ENCODE results near the gene CDC6. TPM values are rescaled to one million over a fixed set of nuclear protein-coding genes. Genes with fewer than 3 reads are reported as not detected.
A peak's percentile ranks its signal among the peaks of the same experiment; 100 is the strongest.

The CDC6 gene
- total and polyA plus RNA-seq, 2 of the 8 experiments (the other 6 are each of a cell fraction or from before 2014, with no cell fraction given): 50.5 to 140 TPM

DNA sequence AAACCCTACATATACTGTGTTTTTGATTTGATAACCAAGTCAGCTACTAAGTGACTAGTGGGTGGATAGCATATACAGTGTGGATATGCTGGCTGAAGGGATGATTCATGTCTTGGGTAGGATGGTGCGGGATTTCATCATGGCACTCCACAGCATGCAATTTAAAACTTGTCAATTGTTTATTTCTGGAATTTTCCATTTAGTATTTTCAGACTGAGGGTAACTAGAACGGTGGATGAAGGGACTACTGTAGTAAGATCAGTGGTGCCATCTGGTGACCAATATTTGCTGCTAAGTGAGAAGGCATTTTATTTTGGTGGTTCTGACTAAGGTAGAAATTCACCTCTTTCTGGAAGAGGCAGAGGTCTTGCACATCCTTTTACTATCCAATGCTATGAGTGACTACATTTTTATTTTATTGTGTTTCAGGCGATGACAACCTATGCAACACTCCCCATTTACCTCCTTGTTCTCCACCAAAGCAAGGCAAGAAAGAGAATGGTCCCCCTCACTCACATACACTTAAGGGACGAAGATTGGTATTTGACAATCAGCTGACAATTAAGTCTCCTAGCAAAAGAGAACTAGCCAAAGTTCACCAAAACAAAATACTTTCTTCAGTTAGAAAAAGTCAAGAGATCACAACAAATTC, 3.1 kb downstream of the CDC6 start:
- 84% methylated on average over 4 of the region's 4 CpGs; no CpG with 5 or more reads in 1 of the 2 experiments for WGBS, 2 experiments (ENCODE audit: extremely low coverage in 1 of 2, insufficient coverage in 1 of 2, insufficient read length in 1 of 2, insufficient replicate concordance in 2 of 2, low coverage in 1 of 2, low lambda C conversion rate in 2 of 2, missing lambda C conversion rate in 1 of 2)
- Histone ChIP-seq H3K79me2 (ENCODE audit: control insufficient read depth in 1 of 2, insufficient read depth in 2 of 2, low read length in 2 of 2) (peaks cover 6 to 38% of the 10 kb centered on the region in 2 experiments; a peak in 3 of 4 replicates), H3K27ac (ENCODE audit: low read depth, low read length) (no peak overlapping the region), H3K23me2 (ENCODE audit: low read depth, low read length) (no peaks in the 10 kb centered on the region), H3K4me3 (ENCODE audit: extremely low read depth in 1 of 4, insufficient read depth in 2 of 4, low read depth in 3 of 4, low read length in 4 of 4) (no peak overlapping the region), H4K20me1 (replicated peaks in 1 of 2; ENCODE audit: control insufficient read depth in 1 of 2, insufficient read depth in 2 of 2, low read length in 2 of 2) (peaks cover 3 to 8% of the 10 kb centered on the region in 2 experiments), H3K56ac (replicated peaks; ENCODE audit: insufficient read length, low read depth, low read length) (no peak overlapping the region), H3K4me1 (replicated peaks in 1 of 4; ENCODE audit: control insufficient read depth in 3 of 4, insufficient read depth in 4 of 4, low read length in 3 of 4) (peaks cover 0 to 6% (median 5%) of the 10 kb centered on the region in 4 experiments; a peak in 5 of 7 replicates), H3K4me2 (ENCODE audit: insufficient read depth in 1 of 2, low read depth in 2 of 2, low read length in 2 of 2) (no peak overlapping the region; a peak in 1 of 4 replicates), H2BK20ac (ENCODE audit: low read length) (no peak overlapping the region), H3K23ac (ENCODE audit: insufficient read length) (no peak overlapping the region), H3K27me3 (replicated peaks in 1 of 4; ENCODE audit: control insufficient read depth in 3 of 4, extremely low read depth in 1 of 4, insufficient read depth in 3 of 4, low read length in 3 of 4) (no peaks in the 10 kb centered on the region), H3K79me1 (ENCODE audit: low read depth, low read length) (no peaks in the 10 kb centered on the region; the same call in 1 of the 2 replicates), H2BK120ac (replicated peaks; ENCODE audit: low read depth, low read length) (no peak overlapping the region), H4K91ac (replicated peaks; ENCODE audit: insufficient read length, low read length) (no peak overlapping the region), H3K18ac (ENCODE audit: extremely low read depth, low read length) (no peak overlapping the region), H2AK5ac (ENCODE audit: low read depth, low read length) (no peak overlapping the region), H3K9ac (replicated peaks in 1 of 4; ENCODE audit: extremely low read depth in 1 of 4, low read depth in 3 of 4, low read length in 3 of 4) (no peak overlapping the region), H2BK12ac (ENCODE audit: low read depth, low read length) (no peak overlapping the region), H3K14ac (ENCODE audit: insufficient read length) (no peak overlapping the region), H2AFZ (ENCODE audit: low read length) (no peak overlapping the region), H4K8ac (ENCODE audit: extremely low read depth, insufficient read depth, low read length) (no peak overlapping the region), H2BK5ac (ENCODE audit: low read depth, low read length) (no peak overlapping the region), H2BK15ac (ENCODE audit: low read length) (no peak overlapping the region), H4K5ac (ENCODE audit: insufficient read length, low read depth, low read length) (no peak overlapping the region), H3K36me3 (ENCODE audit: control insufficient read depth in 2 of 4, insufficient read depth in 4 of 4, low read length in 3 of 4) (peaks cover 19 to 62% (median 47%) of the 10 kb centered on the region in 4 experiments), H3K9me3 (ENCODE audit: insufficient read depth in 2 of 2, low read depth in 1 of 2, low read length in 1 of 2) (no peaks in the 10 kb centered on the region), H3K4ac (replicated peaks; ENCODE audit: insufficient read length, low read depth, low read length) (no peak overlapping the region)
- DNase-seq (ENCODE audit: low read depth in 1 of 2, low spot score in 2 of 2) (no peak), FAIRE-seq (no peak)
- CTCF ChIA-PET (ENCODE audit: partially characterized antibody): interaction anchor here (0.5 to 4.2 kb wide), 21 partner anchors 8 to 243 kb away, joined by 3 to 25 read pairs (median 4); partner anchors contain the start of gene WIPF2
- POLR2A ChIA-PET (ENCODE audit: partially characterized antibody): interaction anchor here (1.0 to 31.2 kb wide), 4 partner anchors 17 to 61 kb away, joined by 4 to 570 read pairs (median 279); partner anchors contain the start of genes GJD3 and RARA
- TF ChIP-seq BRCA1 (IDR thresholded peaks at IDR 0.05; ENCODE audit: low read depth, low read length) (no peak), RAD21 (IDR thresholded peaks at IDR 0.05 in 1 of 2, conservative IDR thresholded peaks at IDR 0.05 in 1 of 2; ENCODE audit: low read depth in 2 of 2, low read length in 2 of 2) (peak; percentile 51 to 67), NANOG (IDR thresholded peaks at IDR 0.05; ENCODE audit: insufficient read depth, low read depth, low read length, poor library complexity, severe bottlenecking) (no peak), SIX5 (IDR thresholded peaks at IDR 0.05; ENCODE audit: low read depth, low read length) (no peak), CHD2 (IDR thresholded peaks at IDR 0.05; ENCODE audit: low read length) (no peak), SAP30 (IDR thresholded peaks at IDR 0.05; ENCODE audit: insufficient read depth, insufficient replicate concordance, low read length) (no peak), GTF2F1 (IDR thresholded peaks at IDR 0.05; ENCODE audit: borderline replicate concordance, low read depth, low read length) (no peak), CREB1 (IDR thresholded peaks at IDR 0.05) (no peak)
- TF ChIP-seq, protein P1, sequence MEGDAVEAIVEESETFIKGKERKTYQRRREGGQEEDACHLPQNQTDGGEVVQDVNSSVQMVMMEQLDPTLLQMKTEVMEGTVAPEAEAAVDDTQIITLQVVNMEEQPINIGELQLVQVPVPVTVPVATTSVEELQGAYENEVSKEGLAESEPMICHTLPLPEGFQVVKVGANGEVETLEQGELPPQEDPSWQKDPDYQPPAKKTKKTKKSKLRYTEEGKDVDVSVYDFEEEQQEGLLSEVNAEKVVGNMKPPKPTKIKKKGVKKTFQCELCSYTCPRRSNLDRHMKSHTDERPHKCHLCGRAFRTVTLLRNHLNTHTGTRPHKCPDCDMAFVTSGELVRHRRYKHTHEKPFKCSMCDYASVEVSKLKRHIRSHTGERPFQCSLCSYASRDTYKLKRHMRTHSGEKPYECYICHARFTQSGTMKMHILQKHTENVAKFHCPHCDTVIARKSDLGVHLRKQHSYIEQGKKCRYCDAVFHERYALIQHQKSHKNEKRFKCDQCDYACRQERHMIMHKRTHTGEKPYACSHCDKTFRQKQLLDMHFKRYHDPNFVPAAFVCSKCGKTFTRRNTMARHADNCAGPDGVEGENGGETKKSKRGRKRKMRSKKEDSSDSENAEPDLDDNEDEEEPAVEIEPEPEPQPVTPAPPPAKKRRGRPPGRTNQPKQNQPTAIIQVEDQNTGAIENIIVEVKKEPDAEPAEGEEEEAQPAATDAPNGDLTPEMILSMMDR (IDR thresholded peaks at IDR 0.05; ENCODE audit: control extremely low read depth in 1 of 3, insufficient read depth in 1 of 3, low read depth in 1 of 3, low read length in 3 of 3): peak in 2 of 3 experiments; percentile 42 to 53; a peak in 2 of 4 replicates
